ENCODE results near the gene MPRIP.

- no peak for TF ChIP-seq CTCF (conservative IDR thresholded peaks at IDR 0.05)
- TF ChIP-seq ZFX (IDR thresholded peaks at IDR 0.05) = no peak
These were observed 20.2 kb upstream of the MPRIP start for GRCh38 chr17:17022011-17022410.
